ENCODE measurements around the gene CNOT3.
A peak's percentile ranks its signal among the peaks of the same experiment; 100 is the strongest.

The CNOT3 gene

DNA sequence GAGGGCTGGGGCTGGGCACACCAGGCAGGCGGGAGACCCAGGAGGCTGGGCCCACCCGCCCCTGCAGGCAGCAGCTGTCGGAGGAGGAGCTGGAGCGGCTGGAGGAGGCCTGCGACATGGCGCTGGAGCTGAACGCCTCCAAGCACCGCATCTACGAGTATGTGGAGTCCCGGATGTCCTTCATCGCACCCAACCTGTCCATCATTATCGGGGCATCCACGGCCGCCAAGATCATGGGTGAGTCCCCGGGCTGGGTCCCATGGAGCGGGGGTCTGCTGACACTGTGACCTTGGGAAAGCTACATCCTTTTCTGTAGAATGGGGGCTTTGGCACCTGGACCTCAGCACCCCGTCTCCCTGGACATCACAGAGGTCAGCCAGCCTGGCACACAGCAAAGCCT, 13.9 kb upstream of the CNOT3 start:
- DNase-seq: no peak

DNA sequence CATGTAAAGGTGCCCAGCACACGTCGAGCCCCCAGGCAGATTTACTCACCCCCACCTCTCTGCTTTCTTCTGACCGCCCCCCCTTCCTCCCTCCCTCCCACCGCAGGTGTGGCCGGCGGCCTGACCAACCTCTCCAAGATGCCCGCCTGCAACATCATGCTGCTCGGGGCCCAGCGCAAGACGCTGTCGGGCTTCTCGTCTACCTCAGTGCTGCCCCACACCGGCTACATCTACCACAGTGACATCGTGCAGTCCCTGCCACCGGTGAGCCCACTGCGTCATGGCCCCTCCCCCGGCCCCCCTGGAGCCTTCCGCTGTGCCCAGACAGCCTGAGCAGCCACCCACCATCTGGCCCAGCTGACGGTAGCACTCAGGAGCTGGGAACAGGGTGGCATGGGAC, 13.2 kb upstream of the CNOT3 start:
- no peak for DNase-seq

DNA sequence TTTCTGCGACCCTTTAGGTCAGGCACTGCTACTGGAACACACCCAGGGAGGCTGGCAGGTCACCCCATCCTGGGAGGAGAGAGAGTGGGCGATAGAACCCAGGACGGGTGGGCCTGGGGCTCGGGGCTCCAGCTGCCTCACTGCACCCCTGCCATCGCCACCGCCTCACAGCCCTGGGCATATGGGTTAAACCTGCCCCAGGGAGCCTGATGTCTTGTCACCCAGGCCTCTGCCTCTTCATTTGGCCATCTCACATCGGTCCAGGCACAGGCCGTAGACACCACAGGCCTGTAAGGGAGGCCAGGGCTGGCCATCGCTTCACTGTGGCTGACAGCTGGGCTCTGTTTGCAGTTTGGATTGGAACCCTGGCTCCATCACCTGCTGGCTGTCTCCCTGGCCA, 11.8 kb upstream of the CNOT3 start:
- no peak for DNase-seq

DNA sequence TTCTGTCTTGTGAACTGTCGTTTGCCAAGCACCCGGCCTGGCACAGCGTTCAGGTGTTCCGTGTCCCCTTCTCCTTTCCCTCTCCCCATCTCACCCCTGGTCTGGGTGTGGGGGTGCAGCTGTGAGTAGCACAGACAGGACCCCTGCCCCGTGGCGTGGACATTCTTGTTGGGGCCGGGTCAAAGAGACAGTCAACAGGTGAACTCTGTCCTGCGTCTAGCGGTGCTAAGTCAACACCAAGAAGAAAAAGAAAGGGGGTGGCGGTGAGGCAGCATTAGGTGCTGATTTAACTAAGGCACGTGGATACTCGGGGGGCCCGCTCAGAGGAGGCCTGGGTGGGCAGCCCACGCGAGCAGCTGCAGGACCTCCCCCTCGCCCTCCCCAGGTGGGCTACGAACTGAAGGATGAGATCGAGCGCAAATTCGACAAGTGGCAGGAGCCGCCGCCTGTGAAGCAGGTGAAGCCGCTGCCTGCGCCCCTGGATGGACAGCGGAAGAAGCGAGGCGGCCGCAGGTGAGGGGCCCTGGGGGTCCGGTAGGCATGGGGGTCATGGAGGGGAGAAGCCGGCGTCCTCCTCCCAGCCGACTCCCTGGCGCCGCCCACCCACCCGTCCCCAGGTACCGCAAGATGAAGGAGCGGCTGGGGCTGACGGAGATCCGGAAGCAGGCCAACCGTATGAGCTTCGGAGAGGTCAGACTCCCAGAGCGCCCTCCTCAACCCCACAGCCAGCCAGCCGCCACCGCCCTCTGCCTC, 9.7 kb upstream of the CNOT3 start:
- DNase-seq: no peak

DNA sequence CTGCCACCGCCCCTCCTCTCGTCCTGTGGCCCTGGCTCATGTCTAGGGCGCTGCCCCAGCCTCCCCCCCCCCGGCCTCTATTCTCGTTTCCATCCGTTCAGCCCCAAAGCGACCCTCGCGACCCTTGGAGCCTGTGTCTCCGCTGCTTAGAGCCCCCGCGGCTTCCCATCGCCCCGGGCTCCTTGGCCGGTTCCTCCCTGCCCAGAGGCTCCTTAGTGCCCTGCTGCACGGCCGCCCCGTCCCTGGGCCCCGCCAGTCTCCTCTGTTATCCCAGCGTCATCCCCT, 9.2 kb upstream of the CNOT3 start:
- no peak for DNase-seq

DNA sequence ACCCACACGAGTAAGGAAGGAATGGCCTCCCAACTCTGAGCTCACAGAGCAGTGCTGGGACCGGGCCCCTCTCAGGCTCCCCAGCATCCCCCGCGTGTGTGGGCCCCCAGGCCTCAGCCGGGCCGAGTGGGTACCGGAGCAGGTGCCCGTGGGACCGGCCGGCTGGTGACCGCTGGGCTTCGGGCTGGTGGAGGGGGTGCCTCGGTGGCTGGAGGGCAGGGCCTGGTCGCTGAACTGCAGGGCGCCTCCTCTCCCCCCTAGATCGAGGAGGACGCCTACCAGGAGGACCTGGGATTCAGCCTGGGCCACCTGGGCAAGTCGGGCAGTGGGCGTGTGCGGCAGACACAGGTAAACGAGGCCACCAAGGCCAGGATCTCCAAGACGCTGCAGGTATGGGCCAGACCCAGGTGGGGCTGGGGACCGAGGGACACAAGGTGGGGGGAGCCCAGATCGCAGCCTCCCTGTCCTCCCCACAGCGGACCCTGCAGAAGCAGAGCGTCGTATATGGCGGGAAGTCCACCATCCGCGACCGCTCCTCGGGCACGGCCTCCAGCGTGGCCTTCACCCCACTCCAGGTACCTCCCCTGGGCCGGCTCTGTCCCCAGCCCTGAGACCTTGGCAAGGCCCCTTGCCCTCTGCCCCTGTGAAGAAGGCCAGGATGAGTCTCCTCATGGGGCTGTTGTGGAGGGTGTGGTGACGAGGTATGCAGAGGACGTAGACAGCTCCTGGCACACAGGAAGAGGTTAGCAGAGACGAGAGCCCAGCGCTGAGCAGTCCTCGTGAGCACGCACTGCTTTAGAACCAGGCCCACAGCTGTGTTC, 8.6 kb upstream of the CNOT3 start:
- DNase-seq: no peak

DNA sequence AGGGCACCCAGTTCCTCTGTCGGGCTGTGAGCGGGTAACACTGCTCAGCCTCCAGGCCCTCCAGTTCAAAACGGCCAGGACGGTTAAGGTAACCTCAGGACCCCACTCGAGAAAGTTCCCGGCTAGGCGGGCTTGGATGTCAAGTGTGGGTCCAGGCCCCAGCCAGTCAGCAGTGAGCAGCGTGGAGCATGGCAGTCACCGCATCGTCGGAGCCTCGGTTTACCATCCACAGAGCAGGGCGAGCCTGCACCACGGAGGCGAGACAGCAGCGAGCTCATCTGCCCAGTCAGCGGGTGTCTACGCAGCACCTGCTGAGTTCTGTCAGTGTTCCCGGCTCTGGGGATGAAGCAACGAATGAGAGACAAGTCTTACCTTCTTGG, 8.0 kb upstream of the CNOT3 start:
- DNase-seq: no peak

DNA sequence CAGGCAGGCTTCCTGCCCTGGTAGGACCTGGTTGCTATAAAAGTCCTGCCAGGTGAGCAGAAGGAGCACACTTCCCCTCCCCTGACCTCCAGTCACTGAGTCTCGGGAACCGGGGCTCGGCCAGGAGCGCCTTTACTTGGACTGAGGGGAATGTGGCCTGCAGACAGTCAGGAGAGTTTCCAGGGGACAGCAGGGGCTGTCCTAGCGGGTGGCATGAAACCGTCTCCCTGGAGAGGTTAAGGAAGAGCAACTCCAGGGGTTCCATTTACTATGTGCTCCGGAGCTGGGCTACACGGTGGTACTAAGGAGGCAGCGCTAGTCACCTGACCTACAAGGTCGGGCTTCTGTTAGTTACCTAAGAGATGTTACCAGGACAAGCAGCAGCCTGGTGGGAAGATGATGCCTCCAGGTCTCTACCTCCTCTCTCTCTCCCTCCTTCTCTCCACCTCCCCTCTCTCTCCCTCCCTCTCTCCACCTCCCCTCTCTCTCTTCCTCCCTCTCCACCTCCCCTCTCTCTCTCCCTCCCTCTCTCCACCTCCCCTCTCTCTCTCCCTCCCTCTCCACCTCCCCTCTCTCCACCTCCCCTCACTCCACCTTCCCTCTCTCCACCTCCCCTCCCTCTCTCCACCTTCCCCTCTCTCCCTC, 4.1 kb upstream of the CNOT3 start:
- peak; percentile 51 for DNase-seq

DNA sequence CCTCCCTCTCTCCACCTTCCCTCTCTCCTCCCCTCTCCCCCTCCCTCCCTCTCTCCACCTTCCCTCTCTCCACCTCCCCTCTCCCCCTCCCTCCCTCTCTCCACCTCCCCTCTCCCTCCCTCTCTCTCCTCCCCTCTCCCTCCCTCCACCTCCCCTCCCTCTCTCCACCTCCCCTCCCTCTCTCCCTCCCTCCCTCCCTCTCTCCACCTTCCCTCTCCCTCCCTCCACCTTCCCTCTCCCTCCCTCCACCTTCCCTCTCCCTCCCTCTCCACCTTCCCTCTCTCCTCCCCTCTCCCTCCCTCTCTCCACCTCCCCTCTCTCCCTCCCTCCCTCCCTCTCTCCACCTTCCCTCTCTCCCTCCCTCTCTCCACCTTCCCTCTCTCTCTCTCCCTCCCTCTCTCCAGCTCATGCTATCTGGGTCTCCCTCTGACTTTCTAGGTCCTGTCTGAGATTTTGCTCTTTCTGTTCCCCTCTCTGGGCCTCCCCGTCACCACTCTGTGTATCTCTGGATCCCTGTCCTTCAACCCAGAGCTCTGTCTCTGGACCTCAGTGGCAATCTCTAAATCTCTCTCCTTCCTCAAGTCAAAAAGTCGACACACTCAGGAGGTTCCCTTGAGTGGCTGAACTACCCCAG, 3.5 kb upstream of the CNOT3 start:
- no peak for DNase-seq

DNA sequence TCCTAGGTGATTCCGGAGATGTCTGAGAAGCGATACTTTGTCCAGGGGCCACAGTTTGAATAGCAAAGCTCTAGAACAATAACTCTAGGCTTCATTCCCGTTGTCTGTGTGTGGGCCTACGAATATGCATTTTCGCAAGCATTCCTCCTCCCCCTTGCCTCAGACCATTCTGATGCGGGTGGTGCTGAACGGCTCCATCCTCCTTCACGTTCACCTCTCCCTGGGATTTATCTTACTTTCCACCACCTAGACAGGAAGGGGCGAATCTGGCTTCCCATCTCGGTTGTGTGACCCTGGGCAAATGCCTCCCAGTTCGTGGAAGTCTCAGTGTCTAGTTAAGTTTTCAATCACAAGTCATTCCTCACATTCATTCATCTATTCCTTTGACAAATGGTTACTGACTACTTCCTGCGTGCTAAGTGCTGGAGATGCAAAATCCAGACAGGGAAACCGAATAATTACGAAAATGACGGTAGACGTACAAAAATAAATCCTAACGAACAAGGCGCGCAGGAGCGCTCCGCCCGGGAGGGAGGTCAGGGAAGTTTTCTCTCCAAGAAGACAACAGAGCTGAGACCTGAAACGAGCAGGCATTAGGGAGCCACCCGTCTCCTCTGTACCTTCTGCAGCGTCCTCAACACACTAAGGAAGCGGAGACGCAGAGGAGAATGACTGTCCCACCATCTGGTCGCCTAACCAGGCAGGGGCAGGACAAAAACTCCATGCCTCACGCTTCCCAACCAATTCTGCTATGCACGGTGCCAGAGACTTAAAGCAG, 1.3 kb upstream of the CNOT3 start:
- no peak for DNase-seq

DNA sequence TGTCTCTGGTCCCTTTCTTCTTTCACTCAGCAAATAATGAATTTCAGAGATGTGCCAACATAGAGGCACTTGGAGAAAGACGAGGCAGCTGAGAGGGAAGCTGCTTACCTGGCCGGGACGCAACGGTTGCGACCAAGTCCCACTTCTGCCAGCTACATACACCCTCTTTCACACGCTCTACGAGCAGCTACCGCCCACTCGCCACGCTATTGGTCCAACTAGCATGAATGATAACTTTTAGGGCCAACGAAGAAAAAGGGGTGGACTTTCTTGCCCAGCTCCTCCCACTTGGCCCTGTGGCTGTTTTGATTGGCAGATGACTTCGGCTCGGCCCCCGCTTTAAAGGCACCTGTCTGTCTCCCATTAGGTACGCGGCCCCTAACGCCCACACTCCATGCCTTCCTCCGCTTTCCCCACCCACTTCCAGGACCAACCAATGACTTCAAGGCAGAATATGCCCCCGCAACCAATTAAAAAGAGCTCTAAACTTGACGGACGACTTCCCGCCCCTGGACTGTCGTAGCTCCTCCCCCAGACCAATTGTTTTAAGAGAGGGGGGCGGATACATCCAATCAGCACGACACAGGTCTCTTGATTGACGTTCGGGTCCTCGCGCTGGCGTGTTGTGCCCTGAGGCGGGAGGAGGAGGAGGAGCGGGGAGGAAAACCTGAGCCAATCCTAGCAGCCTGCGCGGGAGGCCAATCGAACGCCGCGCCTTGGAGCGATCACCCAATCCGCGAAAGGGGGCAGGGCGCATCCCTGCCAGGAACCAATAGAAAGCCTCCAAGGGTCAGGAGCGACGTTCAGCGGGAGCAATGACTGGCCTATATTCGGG, 481 bp upstream of the CNOT3 start:
- DNase-seq: peak; percentile 100

DNA sequence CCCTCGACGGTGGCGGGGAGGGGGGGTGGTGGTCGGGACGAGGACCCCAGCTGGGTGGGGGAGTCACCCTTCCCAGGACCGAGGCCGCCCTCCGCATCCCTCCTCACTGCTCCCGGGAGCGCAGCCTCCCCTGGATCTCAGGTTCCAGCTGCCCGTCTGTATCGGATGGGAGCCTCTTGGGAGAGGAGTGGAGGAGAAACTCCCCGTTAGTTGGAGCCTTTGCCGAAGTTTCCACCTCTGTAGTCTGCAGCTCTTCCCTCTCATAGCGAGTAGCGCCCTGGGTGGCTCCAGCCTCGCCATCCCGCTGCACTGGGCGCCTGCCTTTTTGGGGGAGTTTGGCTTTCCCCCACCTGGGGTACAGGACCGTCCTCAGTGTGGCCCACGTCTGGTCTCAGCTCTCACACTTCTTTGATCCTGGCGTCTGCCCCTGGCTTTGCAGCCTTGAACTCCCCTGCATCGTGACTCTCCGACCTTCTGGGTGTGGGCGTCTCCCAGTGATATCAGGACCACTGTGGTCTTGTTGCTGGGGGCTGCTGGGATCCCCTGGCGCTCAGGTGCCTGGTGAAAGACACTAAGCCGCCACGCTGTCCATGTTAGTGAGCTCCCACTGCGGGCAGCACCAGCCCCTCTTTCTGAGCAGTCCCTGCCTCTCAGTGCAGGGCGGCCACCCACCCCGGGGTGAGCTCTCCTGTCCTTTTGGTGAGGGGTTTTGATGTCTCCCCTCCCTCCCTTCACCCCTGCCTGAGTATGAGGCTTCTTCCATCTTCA, 1.1 kb downstream of the CNOT3 start:
- no peak for DNase-seq

DNA sequence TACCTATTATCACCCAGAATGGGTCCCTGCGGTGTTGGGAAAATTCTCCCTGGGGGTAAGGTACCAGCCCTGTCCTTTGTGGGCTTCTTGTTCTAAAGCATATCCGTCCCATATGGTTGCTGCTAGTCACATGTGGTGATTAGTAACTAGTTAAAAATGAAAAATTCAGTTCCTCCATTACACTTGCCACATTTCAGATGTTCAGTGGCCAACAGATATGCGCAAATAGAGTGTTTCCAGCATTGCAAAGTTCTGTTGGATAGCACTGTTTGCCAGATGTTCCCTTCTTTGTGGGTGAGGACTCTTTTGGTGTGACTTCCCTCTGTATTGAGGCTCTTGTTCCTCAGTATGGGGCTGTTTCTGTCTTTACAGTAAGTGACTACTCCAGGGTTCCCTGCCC, 3.8 kb downstream of the CNOT3 start:
- no peak for DNase-seq

DNA sequence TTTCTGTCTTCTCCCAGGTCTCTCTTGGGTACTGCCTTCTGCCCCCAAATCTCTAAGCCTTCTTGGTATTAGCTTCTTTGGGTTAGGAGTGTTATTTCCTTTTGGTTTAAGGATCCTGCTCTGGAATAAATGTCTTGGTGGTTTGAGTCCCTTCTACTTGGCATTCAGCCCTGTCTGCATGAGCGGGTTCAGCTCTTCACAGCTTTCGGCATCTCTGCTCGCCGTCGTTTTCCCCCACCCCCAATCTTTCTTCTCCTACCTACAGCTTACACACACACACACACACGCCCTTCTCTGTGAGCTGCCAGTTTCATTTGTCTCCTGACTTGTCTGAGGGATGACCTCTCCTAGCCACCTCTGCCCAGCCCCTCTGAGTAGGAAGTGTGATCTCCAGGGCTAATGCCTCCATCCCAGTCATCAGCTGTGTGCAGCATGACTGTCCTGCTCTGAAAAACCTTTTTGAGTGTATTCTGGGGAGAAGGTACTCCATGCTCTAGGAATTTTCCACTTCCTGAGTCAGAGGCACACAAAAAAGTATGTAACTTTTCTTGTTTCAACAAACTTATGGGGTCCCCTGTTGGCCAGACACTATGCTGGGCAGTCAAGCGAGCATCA, 4.7 kb downstream of the CNOT3 start:
- no peak for DNase-seq

DNA sequence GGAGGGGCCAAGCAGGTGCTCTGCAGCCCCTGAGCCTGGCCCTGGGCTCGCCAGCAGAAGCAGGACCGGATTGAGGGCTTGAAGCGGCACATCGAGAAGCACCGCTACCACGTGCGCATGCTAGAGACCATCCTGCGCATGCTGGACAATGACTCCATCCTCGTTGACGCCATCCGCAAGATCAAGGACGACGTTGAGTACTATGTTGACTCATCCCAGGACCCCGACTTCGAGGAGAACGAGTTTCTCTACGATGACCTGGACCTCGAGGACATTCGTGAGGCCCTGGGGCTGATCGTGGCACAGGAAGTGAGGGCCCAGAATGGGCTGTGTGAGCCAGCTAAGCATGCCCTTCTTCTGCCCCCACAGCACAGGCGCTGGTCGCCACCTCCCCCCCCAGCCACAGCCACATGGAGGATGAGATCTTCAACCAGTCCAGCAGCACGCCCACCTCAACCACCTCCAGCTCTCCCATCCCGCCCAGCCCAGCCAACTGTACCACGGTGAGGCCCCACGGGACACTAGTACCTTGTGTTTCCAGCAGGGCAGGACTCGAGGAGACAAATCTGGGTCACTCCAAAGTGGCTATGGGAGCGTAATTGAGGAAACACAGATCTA, 8.1 kb downstream of the CNOT3 start:
- DNase-seq: no peak

DNA sequence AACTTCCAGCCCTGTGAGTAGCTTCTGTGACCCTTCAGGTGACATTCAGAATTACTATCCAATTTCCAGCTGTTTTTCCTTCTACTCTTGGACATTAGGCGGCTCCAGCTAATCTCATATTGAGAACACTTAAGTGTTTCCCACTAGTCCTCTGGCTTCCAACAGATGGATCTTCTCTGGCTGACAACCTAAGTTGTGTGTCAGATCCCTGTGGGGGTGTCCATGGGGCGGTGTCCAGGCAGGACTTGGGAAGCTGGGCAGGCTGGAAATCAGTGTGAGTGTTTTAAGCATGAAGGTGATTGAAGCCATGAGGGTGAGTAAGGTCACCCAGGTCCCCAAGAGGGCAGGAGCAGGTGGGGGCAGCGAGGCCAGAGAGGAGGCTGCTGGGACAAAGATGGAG, 10.1 kb downstream of the CNOT3 start:
- DNase-seq: no peak

DNA sequence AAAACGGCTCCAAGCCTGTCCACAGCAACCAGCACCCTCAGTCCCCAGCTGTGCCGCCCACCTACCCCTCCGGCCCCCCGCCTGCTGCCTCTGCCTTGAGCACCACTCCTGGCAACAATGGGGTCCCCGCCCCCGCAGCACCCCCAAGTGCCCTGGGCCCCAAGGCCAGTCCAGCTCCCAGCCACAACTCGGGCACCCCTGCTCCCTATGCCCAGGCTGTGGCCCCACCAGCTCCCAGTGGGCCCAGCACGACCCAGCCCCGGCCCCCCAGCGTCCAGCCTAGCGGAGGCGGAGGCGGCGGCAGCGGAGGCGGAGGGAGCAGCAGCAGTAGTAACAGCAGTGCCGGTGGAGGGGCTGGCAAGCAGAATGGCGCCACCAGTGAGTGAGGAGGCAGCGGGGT, 10.6 kb downstream of the CNOT3 start:
- DNase-seq: no peak

DNA sequence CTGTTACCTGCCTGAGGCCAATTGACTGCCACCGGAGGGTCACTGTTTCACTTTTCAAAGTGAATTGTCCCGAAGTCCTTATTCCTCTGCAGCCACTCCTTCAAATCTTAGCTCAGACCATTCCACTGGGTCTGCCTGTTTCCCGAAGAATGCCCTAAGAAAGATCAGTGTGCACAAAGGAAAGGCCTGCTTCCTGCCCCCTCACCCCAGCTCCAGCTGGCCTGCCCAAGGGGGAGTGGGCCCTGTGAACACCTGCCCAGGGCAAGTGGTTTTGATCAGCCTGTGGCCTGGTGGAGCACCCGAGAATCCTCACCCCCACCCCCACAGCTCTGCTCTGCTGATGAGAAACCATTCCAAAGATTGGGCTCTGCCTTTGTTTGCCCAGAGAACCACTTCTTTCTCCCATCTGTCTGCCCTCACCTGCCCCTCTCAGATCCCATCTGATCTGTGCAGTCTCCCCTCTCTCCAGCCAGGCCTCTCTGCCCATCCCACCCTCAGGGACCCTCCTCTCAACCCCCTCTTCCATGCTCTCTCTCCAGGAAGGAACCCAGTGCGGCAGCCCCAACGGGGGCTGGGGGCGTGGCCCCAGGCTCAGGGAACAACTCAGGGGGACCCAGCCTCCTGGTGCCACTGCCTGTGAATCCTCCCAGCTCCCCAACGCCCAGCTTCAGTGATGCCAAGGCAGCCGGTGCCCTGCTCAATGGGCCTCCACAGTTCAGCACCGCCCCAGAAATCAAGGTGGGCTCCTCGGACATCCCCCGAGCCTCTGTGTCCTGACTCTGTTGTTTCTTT, 11.7 kb downstream of the CNOT3 start:
- no peak for DNase-seq

DNA sequence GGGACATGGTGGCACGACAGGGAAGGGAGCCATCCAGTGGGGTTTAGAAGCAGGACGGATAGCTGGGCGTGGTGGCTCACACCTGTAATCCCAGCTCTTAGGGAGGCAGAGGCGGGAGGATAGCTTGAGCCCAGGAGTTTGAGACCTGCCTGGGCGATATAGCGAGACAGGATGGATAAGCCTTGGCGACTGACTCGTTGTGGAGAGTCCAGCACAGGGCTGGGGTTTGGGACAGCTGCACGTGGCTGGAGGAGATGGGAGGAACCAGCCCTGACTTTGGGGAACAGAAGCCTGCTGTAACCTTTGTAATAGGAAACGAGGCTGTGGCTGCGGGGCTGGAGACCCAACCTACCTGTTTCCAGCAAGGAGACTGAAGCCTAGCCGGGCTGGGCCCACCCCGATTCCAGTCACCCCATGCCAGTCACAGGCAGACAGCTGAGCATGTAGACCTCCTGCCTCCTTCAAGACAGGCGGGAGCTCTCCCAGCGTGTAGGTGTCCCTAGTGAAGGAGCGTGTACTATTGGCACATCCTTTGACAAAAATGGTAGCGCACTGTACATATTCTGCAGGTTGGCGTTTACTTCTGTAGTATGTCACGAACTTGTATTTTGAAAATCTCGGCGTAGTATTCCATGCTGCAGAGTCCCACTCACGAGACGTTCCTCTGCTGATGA, 13.9 kb downstream of the CNOT3 start:
- DNase-seq: no peak
